GM19351 (cell line): ENCODE data around the gene ELL2.
"Not testable (repeated sequence)": the region's sequence is repeated elsewhere in the genome, so short reads cannot be mapped to it uniquely, and the experiment has no call there.

Source experiments
- ATAC-seq: cut with Tn5 transposase; IDR thresholded peaks from one replicate; pipeline ENCODE4 v1.9.1; 2021; ENCODE audit warnings: mild to moderate bottlenecking, moderate library complexity; ENCODE audit not compliant: unreplicated experiment

The ELL2 gene

GRCh38 chr5:95910521-95910920 is 51.1 kb downstream of the ELL2 start:
- no peak for ATAC-seq

- no peak for ATAC-seq
Measured at GRCh38 chr5:95909738-95910137, 51.9 kb downstream of the ELL2 start.

GRCh38 chr5:95908799-95909198 is 52.9 kb downstream of the ELL2 start:
- ATAC-seq = no peak

- ATAC-seq = peak; percentile 45
Measured at GRCh38 chr5:95907740-95908706, 53.6 kb downstream of the ELL2 start.

- ATAC-seq = peak; percentile 60
Measured at GRCh38 chr5:95907067-95907705, 54.5 kb downstream of the ELL2 start.

- not testable (repeated sequence) for ATAC-seq
Measured at GRCh38 chr5:95906398-95906797, 55.3 kb downstream of the ELL2 start.

- ATAC-seq = no peak
Measured at GRCh38 chr5:95904827-95905226, 56.8 kb downstream of the ELL2 start.

- no peak for ATAC-seq
Measured at GRCh38 chr5:95903838-95904237, 57.8 kb downstream of the ELL2 start.

GRCh38 chr5:95901676-95902627 is 59.7 kb downstream of the ELL2 start:
- no peak for ATAC-seq

- no peak for ATAC-seq
Measured at GRCh38 chr5:95900383-95900958, 61.2 kb downstream of the ELL2 start.

- ATAC-seq = no peak
Measured at GRCh38 chr5:95899829-95900228, 61.8 kb downstream of the ELL2 start.

- ATAC-seq = no peak
Measured at GRCh38 chr5:95899006-95899405, 62.6 kb downstream of the ELL2 start.

GRCh38 chr5:95895771-95896170 is 65.9 kb downstream of the ELL2 start:
- ATAC-seq = no peak

- ATAC-seq = no peak
Measured at GRCh38 chr5:95895251-95895650, 66.4 kb downstream of the ELL2 start.

GRCh38 chr5:95892784-95893354 is 68.8 kb downstream of the ELL2 start:
- ATAC-seq = peak; percentile 68

GRCh38 chr5:95891499-95891898 is 70.2 kb downstream of the ELL2 start:
- no peak for ATAC-seq

GRCh38 chr5:95889076-95889475 is 72.6 kb downstream of the ELL2 start:
- no peak for ATAC-seq

- ATAC-seq = no peak
Measured at GRCh38 chr5:95887977-95888376, 73.7 kb downstream of the ELL2 start.

GRCh38 chr5:95886340-95887044 is 75.2 kb downstream of the ELL2 start:
- no peak for ATAC-seq

- ATAC-seq = no peak
Measured at GRCh38 chr5:95884511-95884910, 77.1 kb downstream of the ELL2 start.
